GM21515 (cell line): ENCODE measurements around the gene PRKN.

Source experiments
- ATAC-seq: cut with Tn5 transposase; IDR thresholded peaks from one replicate; pipeline ENCODE4 v1.9.1; 2021; ENCODE audit not compliant: unreplicated experiment

The PRKN gene

GRCh38 chr6:162005372-162005771 lies 722.2 kb downstream of the PRKN start:
- ATAC-seq = no peak

DNA sequence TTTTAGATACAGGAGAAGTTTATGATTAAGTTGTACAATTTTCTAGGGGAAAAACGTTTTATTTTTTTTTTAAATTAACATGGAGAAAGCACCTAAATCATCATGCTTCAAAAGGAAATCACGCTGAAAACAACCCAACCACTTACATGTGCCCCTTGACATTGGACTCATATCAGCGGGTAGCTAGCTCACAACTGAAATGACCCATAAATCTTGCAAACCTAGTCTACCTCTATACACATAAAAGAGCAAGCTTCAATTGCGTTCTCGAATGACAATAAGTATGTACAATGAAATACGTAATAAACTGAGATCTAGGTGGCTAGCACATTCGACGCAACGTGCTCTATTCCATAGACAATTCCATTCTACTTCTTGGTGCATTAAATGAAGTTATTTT lies 730.8 kb downstream of the PRKN start:
- ATAC-seq = no peak

DNA sequence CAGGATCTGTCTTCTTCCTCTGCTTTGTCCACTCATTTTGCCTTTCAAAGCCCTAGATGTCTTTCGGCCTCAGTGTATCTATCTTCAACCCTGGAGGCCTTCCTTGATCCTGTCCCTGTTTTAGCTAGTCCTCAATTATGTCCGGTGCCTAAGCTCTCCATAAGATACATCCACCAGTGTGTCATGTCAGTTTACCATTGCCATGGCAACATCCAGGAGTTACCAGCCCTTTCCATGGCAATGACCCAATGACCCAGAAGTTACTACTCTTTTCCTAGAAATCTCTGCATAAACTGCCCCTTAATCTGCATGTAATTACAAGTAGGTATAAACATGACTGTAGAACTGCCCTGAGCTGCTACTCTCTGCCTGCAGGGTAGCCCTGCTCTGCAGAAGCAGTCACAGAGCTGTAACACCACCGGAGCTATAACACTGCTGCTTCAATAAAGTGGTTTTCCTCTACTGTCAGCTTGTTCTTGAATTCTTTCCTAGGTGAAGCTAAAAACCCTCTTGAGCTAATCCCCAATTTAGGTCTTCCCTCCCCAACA lies 741.6 kb downstream of the PRKN start:
- ATAC-seq = no peak

DNA sequence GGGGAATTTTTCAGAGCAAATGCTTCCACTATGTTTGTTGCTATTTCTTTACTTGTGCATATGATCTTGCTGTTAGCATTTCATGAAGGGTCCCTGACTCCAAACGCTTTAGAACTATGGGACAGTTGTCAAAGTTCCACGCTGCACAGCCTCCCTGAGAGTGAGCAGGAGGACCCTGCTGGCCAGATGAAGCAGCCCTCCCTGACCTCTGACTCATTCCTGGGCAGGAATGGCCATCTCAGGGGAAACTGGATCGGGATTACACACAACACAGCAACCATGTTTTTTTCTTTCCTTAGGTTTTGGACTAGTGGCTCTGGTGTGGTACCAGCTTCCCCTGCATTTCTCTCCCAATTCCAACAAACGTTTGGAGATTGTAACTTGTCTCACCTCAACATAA lies 742.9 kb downstream of the PRKN start:
- ATAC-seq = no peak

DNA sequence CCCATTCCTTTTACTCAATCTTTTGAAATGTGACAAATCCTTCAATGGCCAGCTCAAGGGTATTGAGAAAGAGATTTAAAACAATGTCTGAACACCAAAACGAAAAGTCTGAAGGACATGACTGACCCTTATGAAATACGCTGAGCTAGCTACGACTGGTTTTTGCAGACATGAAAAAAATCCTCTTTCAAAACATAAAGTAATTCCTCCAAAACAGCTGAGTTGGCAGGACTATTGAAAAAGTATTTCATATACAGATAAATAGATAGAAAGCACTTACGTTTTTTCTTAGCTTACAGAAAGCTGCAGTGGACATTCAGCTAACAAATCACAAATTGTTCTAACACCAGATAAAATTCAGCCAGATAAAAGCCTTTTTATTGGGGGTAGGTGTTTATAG lies 751.0 kb downstream of the PRKN start:
- no peak for ATAC-seq

- ATAC-seq = no peak
Measured at GRCh38 chr6:161973064-161973463, 754.5 kb downstream of the PRKN start.

DNA sequence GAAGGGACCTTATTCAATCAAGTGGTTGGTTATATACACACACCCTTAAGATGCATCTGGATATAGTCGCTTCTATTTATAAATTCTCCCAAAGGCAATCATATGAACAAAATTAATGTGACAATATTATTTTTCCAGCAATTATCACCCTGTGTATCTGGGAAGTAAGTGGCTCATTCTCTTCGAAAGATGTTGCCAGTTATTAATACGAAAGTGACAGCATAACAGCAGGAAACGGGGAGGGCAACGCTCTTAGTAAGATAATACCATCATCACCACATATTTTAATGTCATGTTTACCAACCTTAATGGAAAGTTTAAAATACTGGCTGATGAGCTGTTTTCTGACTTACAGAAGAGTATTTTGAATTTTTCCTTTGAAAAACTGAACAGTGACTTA lies 756.5 kb downstream of the PRKN start:
- no peak for ATAC-seq

GRCh38 chr6:161963634-161964234 lies 763.8 kb downstream of the PRKN start:
- no peak for ATAC-seq

DNA sequence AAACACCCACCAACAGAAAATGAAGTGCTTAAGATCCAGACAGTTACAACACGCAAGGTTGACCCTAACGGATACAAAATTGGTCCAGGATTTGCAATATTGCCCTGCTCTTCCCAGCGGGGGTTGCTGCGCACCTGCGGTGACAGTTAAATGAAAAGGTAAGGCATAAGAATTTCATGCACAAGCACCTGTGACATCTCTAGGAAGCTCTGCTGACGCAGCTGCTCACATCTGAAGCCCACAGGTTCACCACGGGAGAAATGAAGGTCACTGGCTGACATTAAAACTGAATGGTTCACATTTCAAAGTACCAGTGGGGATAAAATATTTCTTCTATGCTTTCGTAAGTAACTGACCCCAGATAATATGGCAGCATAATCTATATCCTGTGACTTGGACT lies 764.4 kb downstream of the PRKN start:
- ATAC-seq = no peak

DNA sequence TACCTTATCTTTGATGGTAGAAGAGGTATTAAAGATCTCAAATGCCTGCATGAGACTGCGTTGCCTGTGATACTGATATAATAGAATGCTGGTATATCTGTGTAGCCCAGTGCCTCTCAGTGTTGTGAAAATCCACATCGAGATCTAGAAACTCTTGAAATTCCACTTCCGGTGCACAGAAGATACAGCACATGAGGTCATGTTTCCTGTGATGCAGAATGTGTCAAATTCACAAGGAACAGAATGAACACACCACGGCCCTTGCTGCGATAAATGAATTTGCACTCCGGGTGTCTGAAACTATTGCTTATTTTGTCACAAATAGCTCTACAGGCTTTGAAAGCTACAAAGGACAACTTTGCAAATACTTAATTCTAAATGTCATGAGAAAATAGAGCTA lies 765.8 kb downstream of the PRKN start:
- no peak for ATAC-seq

DNA sequence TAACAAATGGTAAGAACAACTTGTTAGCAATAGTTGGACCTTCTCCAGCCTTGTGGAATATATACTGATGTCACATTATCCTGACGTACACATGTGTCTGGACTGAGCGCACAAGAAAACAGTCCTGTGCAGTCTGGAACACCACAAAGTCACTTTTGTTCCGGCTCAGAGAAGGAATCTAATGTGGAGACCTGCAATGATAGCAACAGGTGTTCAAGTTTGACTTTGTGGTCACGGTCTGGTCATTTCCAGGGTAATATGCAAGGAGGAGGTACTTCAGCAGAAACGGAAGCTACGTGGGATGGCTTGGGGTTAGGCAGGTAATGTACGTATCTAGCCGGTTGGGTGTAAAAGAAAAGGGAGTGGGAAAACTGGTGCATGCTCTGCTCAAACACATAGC lies 766.5 kb downstream of the PRKN start:
- no peak for ATAC-seq

GRCh38 chr6:161959072-161959471 lies 768.5 kb downstream of the PRKN start:
- ATAC-seq = no peak

- no peak for ATAC-seq
Measured at GRCh38 chr6:161956082-161956481, 771.5 kb downstream of the PRKN start.

DNA sequence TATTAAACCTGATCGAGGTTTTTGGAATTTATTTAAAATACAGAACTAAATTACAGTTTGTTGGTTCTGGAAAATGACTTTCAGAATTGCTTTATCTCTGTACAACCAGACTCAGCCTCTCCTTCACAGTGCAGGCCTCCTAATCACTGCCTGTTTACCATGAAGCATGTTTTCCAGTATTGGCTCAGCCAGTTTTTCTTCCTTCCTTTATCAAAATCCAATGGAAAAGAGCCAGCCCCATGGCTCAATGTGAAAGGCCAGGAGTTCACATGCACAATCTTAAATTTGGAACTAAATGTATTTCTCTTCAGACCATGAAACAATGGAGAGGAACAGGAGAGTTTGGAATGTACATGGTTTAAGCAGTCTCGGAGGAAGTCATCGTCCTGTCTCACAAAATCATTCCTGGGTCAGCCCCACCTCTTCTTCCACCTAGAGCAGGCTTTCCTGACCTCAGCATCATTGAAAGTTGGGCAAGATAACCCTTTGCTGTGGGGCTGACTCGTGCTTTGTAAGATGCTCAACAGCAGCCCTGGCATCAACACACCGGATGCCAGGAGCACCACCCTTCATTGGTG lies 772.8 kb downstream of the PRKN start:
- ATAC-seq = no peak

DNA sequence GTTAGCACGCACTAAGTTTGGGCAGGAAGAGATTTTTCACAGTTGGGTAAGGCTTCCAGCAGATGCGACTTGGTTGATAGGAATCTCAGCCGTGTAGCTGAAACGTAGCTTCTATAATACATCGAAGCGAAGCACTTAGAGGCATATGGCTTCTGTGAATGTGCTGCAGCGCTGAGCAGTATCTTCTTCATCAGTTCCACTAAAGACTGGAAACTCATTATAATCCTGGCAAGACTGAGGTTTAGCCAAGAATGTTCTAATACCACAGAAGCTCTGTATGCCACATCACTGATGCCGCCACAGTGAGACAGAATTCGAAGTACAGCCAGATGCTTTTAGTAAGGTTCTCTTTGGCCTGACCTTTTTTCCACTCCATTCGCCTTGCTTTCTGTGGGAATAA lies 773.5 kb downstream of the PRKN start:
- ATAC-seq = no peak

GRCh38 chr6:161951126-161951525 lies 776.4 kb downstream of the PRKN start:
- ATAC-seq = no peak

GRCh38 chr6:161949531-161949930 lies 778.0 kb downstream of the PRKN start:
- no peak for ATAC-seq

DNA sequence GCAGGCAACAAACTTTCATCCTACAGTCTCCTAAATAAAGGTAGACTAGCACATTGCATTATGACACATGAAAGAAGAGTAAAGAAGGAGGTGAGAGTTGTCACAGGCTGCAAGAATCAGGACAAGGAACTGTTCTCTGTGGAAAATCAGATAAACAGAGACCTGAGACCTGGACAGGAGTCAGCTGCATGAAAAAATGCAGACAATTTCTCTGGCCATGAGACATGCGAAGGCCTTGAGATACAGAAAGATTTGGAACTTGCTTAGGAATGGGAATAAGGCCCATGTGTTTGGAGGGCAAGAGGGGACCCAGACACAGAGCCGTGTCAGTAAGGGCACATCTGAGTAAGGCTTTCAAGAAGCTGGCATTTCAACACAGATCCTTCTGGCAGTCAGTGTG lies 779.1 kb downstream of the PRKN start:
- no peak for ATAC-seq

DNA sequence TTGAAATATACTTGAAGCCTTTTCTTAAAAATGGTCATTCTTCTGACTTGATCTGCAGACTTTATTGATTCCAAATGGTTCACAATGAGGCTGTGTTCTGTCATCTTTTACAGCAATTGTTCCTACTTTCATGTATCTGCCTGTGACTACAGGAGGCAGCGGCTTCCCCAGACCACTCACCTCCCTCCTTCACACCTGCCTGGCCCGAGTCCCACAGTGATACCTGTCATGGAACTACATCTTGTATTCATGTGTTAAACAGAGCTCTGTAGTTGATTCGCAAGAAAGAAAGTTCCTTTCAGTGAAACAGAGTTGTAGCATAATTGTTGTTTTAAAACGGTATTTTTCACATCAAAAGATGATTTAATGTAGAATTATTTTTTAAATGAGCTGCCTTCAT lies 780.2 kb downstream of the PRKN start:
- no peak for ATAC-seq

GRCh38 chr6:161946461-161946860 lies 781.1 kb downstream of the PRKN start:
- no peak for ATAC-seq

- no peak for ATAC-seq
Measured at GRCh38 chr6:161943561-161943960, 784.0 kb downstream of the PRKN start.

DNA sequence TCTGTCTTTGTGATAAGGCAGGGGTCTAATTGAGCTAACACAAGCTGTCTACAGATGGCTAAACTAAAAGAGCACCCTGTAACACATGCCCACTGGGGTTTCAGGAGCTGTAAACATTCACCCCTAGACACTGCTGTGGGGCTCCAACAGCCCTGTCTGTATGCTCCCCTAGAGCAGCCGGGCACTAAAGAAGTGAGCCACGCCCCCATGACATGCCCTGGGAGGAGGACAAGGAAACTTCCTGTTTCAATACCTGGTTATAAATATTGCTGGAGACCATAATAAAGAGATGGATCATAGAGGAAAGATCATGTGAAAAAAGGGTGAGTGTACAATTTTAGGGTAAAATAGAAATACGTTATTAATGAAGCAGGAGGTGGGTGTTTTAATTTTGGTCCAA lies 786.0 kb downstream of the PRKN start:
- ATAC-seq = no peak

DNA sequence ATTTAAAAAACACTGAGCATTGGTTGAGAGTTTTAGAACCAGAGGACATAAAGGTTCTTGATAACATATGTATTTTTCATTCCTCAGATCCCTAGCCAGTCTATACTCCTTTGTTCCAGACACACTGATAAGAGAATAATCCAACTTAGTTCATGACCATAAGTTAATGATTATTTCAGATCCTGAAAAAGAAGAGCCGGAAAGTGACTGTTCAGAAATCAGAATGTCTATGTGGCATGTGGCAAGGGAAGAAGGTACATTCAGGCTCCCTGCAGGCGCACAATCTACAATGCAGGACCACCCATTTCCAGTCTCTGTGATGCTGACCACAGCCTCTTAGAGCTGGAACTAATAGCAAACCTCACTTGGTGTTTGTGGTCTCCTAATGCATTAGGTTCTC lies 787.0 kb downstream of the PRKN start:
- ATAC-seq = no peak
